ENCODE measurements around the gene KRT78.
A peak's percentile ranks its signal among the peaks of the same experiment; 100 is the strongest.
"Not testable (repeated sequence)": the region's sequence is repeated elsewhere in the genome, so short reads cannot be mapped to it uniquely, and the experiment has no call there.

Gene KRT78, protein sequence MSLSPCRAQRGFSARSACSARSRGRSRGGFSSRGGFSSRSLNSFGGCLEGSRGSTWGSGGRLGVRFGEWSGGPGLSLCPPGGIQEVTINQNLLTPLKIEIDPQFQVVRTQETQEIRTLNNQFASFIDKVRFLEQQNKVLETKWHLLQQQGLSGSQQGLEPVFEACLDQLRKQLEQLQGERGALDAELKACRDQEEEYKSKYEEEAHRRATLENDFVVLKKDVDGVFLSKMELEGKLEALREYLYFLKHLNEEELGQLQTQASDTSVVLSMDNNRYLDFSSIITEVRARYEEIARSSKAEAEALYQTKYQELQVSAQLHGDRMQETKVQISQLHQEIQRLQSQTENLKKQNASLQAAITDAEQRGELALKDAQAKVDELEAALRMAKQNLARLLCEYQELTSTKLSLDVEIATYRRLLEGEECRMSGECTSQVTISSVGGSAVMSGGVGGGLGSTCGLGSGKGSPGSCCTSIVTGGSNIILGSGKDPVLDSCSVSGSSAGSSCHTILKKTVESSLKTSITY

DNA sequence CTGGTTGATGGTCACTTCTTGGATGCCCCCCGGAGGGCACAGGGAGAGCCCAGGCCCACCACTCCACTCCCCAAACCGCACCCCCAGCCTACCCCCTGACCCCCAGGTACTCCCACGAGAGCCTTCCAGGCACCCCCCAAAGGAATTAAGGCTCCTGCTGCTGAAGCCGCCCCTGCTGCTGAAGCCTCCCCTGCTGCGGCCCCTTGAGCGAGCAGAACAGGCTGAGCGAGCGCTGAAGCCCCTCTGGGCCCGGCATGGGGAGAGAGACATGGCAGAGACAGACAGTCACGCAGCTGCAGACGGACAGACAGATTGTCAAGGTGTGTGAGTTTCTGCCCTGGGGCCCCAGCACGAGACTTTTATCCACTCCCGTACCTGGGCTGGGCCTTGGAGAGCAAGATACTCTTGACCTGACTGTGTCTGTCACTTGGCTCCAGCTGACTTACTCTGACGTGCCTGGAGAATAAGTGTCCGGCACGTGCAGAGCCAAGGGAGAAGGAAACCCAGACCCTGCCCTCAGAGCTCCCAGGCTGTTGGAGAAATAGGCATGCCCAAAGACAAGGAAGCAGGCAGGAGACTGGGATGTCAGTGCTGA is at the start of gene KRT78:
TSS of gene KRT78 (minus strand) at position 334 of the 595 bp plus-strand sequence. CDS start at position 270, 64 bp downstream.
- DNase-seq: no peak

DNA sequence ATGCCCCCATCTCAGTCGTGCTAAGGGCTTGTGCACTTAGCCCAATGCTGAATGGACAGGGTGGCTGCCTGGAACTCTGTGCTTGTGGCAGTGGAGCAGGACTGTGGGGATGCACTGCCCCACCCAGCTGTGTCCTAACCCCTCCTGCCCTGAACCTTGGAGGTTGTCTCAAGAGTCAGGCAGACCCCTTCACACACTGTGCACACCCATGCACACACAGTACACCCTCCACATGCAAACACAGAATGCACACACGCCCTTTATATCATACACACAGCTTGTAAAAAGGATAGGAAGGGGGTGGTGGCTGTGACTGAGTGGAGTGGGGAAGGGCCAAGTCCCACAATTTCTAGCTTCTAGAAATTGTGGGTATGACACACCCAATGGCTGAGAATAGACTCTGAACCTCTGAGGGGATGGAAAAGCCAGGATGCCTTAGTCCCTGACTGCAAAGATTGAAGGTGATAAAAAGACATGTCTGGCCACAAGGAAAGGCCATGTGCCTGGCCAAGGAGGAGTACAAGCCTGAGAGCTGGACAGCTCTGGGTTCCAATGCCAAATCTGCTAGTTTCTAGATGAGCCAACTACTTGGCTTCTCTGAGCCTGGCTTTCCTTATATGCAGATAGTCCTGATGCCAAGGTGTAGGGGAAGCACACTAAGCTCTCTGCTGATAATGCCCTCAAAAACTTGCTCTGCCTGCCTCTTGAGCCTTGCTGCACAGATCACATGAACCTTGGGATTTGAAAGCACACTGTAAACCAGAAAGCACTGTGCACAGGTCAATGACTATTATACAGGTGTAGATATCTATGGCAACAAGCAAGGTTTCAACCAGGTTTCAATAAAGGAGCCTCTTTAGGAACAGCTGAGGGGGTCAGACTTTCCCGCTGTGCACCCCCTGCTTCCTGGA is 47.7 kb upstream of the KRT78 start:
- no peak for DNase-seq

DNA sequence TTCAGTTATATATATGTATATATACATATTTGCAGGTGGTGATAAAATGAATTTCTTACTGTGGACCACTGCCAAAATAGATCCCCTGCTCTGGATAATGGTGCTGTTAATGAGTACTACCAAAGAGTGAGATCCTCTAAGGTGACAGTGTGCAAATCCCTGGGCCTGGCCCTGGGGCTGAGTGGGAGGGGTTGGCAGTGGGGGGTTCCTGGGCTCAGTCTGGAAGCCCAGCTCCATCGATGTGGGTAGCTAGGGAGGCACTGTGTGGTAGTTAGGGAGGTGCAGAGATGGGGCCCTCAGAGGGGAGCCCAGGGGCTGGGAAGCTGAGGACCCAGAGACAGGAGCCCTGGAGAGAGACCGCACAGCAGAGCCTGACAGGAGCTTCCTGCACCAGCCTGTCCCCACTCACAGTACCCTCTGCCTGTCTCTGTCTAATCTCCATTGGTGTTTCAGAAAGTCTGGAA is 47.0 kb upstream of the KRT78 start:
- no peak for DNase-seq

DNA sequence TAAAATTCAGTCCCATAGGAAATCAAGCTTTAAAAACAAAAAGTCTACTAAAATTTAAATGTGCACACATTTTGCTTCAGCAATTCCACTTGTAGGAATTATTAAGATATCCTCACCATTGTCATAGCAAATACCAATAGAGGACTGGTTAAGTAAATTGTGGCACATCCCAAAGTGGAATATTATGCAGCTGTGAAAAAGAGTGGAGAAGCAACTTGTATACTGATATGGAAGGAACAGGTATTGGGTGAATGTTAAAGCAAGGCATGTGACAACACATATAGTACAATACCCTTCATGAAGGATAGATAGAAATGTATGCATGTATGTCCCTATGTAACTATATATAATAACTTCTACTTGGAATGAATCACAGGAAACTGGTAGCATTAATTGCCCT is 44.2 kb upstream of the KRT78 start:
- no peak for DNase-seq

DNA sequence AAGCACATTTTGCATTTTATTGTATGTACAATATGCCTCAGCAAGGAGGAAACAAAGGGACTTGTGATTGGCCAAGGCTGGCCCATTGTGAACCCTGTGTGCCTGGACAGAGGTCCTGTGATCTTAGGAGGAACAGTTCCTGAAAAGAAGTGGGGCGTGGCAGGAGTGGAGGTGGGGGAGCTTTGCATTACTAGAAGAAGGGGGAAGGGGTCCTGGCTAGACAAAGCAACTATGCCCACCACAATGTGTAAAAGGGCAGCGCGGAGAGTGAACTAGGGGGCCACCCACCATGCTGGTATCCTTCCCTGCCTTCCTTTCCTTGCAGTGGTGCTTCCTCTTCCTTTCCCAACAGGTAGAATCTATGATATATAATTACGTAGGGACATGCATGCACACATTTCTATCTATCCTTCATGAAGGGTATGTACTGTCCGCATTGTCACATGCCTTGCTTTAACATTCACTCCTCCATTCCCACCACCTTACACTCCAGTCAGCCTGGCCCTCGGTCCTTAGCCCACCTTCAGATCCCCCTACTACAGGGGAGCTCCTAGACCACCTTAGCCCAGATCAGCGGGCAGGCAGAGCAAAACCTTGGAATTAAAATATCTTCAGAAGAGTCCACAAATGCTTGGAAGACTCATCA is 43.5 kb upstream of the KRT78 start:
- no peak for DNase-seq

DNA sequence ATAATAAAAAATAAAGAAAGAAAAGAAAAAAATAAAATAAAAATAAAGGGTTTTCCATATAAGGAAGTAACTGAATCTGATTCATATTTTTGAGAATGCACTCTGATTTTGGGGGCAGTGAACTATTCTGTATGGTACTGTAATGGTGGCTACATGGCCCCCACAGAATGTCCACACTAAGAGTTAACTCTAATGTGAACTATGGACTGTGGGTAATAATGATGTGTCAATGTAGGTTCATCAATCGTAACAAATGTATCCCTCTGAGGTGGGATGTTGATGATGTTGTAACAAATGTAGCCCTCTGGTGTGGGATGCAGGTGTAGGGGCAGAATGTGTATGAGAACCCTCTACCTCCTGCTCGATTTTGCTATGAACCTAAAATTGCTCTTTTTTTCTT is 42.2 kb upstream of the KRT78 start:
- no peak for DNase-seq

DNA sequence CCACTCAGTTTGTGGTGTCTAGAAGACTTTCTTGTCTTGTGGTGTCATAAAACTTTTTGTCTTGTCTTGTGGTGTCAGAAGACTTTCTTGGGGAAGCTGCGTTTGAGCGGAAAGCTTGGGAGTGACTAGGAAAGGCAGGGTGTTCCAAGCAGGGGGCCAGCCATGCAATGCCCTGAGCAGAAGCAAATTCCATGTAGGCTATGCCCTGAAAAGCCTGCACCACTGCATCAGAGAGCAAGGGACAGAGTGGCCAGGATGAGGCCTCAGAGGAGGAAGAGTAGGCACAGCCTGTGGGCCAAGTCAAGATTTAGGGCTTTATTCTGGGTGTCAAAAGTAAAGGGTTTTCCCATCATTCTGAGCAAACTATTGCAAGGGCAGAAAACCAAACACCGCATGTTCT is 41.6 kb upstream of the KRT78 start:
- no peak for DNase-seq

DNA sequence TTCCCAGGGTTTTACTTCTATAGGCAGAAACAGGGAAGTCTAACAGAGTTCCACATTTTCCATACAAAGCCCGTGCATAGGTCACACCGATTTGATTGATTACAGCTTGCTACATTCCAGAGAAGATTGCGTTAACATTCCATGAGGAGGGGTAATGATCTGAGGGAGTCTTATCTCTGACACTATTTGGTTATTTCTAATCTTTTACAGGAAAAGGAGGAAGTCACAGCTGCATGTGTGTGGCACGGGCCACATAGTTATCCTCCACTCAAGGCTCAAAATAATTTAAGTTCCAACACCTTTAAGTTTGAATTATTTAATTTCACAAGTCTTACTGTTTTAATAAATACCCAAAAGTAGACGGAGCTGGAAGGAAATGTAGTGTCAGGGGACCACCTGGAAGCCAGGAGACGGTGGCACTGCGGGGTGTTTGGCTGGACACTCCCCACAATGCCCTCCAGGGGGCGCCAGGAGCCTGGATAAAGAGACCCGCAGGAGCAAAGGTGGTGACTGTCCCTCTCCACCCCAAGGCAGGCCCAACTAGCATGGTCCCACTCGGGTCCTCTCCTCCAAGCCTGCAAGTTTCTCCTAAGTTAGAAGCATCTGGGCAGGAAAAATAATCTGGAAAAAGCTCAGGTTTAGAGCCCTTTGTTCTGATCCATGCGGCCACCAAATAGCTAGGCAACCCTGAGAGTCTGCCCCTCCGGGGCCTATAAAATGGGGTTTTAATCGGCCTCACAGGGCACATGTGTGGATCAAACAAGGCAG is 35.9 kb upstream of the KRT78 start:
- peak; percentile 16 to 44 for DNase-seq

DNA sequence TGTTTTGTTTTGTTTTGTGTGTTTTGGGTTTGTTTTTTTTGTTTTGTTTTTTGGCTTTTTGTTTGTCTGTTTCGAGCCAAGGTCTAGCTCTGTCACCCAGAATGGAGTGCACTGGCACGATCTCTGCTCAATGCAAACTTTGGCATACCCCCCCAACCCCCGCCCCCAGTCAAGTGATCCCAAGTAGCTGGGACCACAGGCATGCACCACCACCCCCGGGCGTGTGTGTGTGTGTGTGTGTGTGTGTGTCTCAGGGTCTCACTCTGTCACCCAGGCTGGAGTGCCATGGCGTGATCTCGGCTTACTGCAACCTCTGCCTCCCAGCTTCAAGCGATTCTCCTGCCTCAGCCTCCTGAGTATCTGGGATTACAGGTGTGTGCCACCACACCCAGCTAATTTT is 31.7 kb upstream of the KRT78 start:
- not testable (repeated sequence) for DNase-seq

DNA sequence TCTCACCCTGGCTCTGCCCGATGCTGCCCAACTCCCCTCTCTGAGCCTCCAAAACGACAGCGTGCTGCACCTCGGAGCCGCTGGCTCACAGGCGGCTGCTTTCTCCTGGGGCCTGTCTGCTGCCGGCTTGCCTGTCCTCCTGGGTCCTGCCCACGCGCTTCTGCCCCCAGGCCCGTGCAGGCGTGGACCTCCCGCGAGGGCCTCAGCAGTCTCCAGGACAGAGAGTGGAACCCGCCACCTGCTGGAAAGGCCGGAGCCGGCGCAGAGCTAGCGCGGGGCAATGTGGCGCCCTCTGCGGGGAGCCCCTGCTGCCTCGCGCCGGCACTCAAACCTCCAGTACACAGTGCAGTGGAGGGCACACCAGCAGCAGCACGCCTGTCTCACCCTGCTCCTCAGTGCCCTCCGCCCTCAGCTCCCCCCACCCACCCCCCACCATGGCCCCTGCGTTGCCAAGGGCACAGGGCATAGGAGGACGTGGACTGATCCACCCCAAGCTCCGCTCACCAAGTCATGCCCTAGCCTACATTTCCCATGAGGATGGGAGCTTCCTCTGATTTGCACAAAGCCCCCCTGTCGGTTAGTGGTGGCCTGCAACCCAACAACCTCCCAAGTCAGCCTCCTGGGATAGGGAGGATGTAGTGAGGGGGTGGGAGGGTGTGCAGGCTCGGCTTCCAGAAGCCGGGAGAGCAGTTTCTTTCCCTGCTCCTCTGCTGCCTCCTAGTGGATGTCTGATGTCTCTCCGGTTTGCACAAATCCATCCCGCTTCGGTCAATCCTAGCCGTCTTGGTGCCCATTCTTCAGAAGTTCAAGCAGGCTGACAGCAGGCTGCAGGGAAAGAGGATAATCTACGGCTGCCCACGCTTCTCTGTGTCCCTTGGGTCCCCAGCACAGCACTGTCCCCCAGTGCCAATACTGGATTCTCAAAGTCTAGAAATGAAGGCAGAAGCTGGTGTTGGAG is 30.9 kb upstream of the KRT78 start:
- DNase-seq: peak; percentile 65 to 79

DNA sequence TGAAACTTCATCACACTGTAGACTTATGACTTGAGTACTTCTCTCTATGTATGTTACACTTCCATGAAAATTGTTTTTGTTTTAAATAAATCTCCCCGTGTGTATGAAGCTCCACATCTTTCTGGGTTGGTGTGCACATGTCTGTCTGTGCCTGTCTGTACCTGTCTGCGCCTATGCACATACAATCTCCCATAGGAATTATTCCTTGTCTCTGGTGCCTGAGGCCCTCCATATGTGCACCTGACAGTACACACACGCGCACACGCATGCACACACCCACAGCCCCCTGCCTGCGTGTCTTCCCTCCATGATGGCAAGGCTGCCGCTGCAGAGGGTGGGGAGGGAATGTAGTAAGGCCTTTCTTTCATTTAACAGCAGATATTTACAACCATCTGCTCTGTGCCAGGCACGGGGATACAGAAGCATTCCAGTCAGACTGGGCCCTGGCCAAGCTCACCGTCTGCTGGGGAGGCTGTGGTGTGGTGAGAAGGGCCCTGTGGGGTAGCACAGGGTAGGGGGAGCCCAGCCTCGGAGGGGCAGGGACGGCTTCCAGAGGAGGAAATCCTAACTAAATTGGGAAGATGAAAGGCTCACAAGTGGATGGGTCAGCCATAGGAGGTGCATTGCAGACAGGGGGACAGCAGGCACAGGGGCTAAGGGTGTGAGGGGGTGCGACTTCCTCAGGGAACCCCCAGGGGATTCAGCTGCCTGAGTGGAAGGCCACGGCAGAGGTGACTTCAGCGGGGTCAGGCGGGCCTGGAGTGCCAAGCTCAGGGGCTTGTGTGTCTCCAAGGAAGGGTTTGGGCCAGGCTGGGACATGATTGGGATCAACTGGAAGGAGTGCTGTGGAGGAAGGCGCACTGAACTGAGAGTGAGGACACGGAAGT is 30.0 kb upstream of the KRT78 start:
- no peak for DNase-seq

DNA sequence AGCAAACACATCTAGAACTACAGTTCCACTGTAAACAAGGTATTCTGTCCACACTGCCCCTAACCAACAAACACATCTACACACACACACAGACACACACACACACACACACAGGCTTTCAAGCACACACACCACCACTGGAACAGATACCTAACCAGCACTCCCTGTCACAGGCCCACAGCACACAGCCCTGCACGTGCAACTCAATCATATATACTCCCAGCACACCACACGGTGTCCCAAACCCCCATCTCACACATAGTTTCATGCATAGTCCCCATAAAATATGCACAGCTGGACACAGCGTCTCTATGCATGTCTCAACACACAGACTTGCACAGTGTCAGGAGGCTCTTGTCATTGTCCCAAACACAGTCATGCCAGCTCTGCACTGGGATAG is 28.4 kb upstream of the KRT78 start:
- DNase-seq: no peak

DNA sequence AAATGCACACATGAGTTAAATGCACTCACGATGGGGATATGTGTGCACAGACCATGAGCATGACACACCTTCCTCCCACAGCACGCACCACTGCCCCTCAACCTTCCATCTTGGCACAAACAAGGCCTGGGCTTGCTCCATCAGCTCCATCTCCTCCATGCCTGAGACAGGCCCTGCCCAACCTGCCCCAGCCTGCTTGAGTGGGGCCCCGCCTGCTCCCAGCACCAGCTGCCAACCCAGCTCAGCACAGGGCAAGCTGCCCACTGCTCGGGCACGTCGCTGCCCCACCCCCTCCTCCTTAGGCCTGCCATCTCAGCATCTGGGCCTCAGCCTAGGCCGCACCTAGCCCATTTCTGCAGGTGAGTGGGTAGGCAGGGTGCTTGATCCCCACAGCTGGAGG is 27.6 kb upstream of the KRT78 start:
- no peak for DNase-seq

DNA sequence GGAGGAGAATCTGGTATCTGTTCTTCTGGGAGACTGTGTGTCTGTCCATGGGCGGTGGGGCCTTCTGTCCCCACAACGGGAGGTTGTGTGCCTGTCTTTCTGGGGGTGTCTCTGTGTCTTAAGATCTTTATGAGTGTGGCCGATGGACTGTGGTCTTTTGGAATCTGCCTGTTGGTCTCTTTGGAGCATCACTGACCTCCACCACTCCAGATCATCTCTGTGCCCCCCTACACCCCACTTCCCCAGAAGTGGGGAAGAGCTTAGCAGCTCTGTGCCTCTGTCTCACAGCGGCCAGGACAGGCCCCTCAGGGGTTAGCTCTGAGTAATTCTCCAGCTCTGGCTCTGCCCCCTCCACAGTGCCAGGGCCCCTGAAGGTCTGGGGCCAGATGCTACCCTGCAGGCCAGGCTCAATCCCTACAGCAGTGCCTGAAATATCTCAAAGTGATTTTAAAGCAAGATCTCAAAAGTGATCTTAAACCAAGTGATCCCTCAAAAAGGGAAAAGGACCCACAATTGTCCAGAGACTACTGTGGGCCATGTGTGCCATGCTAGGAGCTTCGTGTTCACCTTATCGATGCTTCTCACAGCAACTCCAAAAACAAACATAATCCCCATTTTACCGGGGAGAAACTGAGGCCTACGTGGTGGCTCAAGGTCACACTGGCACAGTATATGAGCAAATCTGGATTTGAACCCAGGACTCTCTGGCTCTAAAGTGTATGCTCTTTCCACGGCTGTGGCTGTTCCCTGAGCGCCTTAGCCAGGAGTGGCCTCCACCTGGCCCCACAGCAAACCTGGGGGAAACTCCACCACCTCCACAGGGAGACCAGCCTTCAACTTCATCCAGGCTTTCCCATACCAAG is 26.0 kb upstream of the KRT78 start:
- no peak for DNase-seq

DNA sequence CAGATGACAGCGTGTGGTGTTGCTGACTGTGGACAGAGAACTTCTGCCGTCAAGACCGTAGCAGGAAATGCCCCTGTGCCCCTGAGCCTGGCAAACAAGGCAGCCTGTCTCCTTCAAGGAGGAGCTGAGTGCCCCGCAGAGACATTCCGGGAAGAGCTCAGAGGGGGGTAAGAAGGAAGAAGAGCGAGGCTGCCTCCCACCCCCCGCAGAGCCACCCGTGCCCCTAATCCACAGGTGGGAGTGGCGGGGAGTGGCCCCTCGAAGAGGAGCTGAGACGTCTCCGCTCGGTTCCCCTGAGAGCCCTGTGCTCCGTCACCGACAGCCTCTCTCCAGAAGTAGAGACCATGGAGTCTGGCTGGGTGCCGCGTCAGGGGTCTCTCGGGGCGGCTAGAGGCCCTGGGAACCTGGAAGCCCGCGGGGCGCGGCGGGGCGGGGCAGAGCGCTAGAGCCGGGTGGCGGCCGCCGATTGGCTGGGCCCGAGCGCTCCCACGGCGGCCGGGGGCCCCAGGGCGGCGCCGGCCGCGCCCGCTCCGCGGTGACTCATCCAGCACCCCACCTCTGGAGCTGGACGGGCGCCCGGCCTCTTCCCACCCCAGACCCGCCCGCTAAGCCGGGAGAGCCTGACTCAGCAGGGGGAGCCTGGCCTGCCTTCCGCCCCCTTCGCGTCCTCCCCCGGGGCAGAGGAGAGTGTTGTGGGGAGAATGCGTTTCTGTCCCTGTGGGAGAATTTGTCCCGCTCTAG is 25.2 kb upstream of the KRT78 start:
- DNase-seq: peak; percentile 67 to 75

DNA sequence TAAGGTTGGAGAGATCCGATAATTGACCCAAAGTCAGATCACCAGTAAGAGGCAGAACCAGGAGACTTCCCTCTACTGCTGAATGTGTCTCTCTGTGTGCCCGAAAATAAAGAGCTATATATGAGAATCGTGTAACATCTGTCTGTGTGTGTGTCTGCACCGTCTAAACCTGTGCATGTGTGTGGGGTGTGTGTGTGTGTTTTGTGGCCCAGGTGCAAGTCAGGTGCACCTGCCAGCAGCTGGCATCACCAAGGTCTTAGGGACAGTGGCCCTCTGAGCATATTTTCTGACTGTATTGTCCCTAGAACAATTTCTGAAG is 24.7 kb upstream of the KRT78 start:
- no peak for DNase-seq

DNA sequence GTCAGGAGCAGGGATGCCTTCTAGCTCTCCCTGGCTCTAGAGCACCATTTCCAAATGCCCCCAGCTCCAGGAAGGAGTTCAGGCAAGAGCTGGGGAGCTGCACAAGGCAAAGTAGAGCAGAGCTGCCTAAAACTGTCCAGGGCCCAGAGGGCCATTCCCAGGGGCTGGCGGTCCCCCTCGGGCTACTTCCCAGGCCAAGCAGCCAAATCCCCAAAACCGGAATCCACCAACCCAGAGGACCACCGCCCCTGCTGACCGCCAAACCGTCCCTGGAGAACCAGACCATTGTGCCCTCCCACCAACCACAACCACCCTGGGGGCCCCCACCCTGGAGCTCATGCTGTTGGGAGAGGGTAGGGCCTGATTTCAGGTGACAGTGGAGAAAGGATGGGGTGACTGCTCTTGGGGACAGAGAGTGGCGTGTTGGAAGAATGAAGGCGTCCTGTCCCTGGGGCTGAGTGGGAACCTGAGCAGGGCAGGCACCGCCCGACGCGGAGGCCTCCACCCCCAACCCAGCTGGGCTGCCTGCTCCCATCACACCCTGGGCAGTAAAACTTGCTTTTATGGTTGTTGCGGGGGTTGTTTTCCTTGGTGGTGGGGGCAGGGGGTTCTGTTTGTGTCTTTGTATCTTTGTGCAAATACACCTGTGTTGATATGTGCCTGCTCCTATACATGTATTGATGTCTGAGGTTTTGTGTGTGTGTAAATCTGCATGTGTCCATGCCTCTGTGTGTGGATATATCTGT is 24.0 kb upstream of the KRT78 start:
- no peak for DNase-seq
